Fibroblast of skin of back (primary cell): ENCODE data around the gene RAB7A.
"Not testable (repeated sequence)": the region's sequence is repeated elsewhere in the genome, so short reads cannot be mapped to it uniquely, and the experiment has no call there.

Experiments
- DNase-seq: peaks from one replicate; pipeline ENCODE4 v3.0.0-alpha.2; 2013

Gene RAB7A

DNA sequence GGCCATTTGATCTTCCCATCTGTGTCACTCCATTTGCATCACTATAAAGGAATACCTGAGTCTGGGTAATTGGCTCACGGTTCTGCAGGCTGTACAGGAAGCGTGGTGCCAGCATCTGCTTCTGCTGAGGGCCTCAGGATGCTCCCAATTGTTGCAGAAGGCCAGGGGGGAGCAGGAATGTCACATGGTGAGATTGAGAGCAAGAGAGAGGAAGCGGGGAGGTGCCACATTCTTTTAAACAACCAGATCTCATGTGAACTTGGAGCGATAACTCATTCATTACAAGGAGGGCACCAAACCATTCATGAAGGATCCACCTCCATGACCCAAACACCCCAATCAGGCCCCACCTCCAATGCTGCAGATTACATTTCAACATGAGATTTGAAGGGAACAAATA lies 13.1 kb upstream of the RAB7A start:
- DNase-seq = no peak

DNA sequence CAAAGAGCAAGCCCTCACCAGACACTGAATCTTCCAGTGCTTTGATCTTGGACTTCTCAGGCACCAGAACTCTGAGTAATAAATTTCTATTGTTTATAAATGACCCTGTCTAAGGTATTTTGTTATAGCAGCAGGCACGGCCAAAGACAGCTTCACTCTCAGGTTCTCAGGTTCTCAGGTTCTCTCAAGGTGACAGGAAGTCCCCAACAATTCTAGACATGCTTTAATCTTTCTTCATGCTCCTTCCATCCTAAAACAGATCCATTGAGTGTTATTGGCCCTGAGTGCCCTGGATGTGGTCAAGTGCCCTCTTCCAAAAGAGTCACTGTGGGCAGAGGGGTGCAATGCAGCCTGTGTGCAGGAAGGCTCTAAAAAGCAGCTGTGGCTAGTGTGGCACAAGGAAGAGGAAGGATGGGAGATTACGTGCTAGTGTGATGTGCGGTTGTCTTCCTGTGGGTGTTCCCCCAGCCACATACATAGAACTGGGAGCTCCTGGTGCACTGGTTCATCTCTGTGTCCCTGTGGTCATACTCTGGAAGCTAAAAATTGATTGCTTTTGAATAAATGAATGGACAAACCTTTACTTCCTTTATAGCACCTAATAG lies 11.0 kb upstream of the RAB7A start:
- no peak for DNase-seq

DNA sequence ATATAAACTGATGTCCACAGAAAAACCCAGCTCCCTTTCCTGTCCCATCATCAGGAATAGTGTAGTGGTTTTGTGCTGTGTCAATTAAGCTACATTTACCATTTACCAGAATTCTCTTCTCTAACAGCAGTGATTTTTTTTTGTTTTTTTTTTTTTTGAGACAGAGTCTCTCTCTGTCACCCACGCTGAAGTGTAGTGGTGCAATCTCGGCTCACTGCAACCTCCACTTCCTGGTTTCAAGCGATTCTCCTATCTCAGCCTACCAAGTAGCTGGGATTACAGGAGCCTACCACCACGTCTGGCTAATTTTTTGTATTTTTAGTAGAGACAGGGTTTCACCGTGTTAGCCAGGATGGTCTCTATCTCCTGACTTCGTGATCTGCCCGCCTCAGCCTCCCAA lies 7.1 kb upstream of the RAB7A start:
- DNase-seq = not testable (repeated sequence)

DNA sequence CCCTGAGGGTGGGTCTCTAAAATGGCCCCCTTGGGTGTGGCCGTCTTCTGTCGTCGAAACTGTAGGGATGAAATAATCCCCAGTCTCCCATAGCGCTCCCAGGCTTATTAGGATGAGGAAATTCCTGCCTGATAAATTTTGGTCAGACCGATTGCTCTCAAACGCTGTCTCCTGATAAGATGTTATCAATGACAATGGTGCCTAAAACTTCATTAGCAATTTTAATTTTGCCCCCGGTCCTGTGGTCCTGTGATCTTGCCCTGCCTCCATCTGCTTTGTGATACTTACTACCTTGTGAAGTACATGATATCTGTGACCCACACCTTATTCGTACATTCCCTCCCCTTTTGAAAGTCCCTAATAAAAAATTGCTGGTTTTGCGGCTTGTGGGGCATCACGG lies 5.1 kb upstream of the RAB7A start:
- no peak for DNase-seq

DNA sequence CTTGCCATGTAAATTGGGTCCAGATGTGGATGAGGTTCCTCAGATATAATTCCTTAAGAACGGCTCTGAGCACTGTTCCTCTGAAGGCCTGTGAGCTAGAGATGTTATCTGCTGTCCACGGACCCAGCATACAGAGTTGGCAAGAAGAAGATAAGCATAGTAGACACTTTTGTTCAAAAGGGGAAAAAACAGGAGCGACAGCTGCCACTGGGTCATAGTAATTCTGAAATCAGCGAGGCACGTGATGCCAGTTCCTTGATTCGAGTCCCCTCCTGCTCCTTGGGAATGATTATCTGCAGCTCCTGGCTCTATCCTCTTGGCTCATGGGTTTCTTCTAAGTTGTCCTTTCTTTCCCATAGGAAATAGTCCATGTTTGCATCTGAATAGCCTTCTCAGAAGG lies 2.5 kb upstream of the RAB7A start:
- no peak for DNase-seq

- no peak for DNase-seq
Observed at GRCh38 chr3:128725547-128726022, 398 bp upstream of the RAB7A start.

- DNase-seq = no peak
Observed at GRCh38 chr3:128727059-128727458, 1.1 kb downstream of the RAB7A start.

GRCh38 chr3:128727485-128727884 lies 1.5 kb downstream of the RAB7A start:
- DNase-seq = no peak

- DNase-seq = no peak
Observed at GRCh38 chr3:128727996-128728395, 2.0 kb downstream of the RAB7A start.

DNA sequence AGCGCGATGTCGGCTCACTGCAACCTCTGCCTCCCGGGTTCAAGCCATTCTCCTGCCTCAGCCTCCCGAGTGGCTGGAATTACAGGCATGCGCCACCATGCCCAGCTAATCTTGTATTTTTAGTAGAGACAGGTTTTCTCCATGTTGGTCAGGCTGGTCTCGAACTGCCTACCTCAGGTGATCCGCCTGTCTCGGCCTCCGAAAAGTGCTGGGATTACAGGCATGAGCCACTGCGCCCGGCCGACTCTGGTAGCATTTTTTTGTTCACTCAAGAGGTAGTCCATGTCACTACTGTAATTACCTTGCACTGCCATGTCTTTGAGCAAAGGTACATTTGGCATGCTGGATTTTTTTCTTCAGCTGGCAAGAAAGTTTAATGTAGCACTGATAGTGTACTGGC lies 2.5 kb downstream of the RAB7A start:
- not testable (repeated sequence) for DNase-seq

DNA sequence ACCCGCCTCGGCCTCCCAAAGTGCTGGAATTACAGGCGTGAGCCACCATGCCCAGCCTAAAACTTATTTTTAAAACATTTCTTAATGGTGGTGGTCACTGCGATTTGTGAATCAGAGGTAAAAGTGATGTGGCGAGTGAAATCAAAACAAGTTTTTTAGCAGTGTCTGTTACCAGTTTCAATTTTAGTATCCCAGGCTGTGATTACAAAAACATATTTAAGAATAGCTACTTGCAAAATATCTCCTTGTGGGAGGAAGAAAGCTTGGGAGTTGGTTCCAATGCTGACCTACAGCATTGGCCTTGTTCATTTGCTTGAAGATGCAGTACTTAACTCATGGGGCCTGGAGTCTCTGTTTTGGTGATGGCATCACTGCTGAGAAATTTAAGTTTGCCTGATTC lies 4.5 kb downstream of the RAB7A start:
- DNase-seq = no peak

DNA sequence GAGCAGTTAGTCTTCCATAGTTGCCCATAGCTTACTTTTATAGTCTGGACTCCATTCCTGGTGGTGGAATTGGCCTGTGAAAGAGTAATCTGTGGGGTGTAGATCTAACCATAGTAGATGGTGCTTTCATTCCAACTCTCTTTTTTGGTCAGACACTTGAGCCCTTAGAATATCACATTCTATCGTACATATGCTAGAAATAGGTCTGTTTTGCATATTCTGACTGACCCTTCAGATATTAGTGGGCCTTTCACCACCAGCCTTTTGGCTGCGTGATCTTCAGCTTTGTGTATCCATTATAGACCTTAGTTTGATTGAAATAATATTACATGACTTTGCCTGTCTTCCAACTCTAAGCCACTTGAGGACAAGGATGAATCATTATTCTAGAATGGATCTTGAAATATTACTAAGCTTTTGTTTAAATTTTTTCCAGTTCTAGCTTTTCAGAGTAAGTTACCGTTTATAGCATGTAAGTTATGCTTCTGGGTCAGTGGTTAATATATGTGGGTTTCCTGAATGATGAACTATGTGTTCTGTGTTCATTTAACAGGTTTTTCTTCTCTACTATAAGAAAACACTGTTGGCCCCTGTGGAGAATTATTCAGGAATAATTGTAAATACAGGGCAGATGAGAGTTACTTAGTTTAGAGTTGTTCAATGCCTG lies 8.7 kb downstream of the RAB7A start:
- DNase-seq = no peak

DNA sequence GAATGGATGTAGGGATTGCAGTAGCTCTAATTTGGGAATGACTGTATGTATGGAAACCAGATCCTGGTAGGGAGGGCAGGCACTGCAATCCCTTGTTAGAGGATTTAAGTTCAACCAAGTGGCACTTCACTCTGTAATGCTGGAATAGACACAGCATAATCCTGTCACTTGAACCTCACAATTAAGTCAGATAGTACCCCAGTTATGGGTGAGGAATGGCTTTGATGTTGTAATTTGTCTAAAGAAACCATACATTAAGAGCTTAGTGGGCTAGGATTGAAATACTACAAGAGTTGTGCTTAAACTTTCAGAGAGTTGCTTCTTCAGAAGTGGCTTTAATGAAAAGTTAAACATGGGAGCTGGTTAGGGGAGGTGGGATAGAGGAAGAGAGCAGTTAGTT lies 9.3 kb downstream of the RAB7A start:
- DNase-seq = no peak

GRCh38 chr3:128735884-128736283 lies 9.9 kb downstream of the RAB7A start:
- DNase-seq = no peak

DNA sequence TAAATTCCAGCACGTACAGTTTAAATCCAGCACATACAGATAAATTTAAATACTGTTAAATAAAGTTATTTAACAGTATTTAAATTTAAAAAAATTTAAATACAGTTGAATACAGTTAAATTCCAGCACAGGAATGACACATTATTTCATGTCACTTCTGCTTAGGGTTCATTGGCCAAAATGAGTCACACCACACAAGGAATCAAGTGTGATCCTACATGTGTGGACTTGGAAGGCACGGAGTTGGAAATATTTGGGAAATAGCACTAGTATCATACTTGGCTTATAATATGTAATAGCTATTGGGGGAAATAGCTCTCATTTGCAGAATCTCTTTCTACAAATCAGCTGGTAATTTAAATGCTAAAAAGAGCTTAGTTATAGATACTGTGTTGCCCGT lies 10.6 kb downstream of the RAB7A start:
- DNase-seq = peak; percentile 41

- DNase-seq = no peak
Observed at GRCh38 chr3:128740621-128741020, 14.6 kb downstream of the RAB7A start.

- no peak for DNase-seq
Observed at GRCh38 chr3:128742821-128743594, 17.0 kb downstream of the RAB7A start.

DNA sequence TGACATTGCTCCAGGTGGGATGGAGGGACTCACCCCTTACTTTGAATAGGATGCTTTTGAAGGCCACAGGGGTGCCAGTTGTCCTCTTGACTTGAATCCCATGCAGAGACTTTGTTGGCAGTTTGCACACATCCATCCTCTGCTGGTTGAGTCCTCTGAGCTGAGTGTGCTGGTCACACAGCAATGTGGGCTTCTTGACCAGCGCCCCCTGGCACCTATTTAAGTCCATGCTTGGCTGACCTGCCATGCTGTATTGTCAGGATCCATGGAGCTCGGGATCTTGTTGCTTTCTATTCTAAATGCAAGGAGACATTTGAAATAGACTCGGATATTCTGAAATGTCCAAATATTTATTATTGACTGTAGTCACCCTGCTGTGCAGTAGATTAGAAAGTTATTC lies 19.8 kb downstream of the RAB7A start:
- DNase-seq = no peak

DNA sequence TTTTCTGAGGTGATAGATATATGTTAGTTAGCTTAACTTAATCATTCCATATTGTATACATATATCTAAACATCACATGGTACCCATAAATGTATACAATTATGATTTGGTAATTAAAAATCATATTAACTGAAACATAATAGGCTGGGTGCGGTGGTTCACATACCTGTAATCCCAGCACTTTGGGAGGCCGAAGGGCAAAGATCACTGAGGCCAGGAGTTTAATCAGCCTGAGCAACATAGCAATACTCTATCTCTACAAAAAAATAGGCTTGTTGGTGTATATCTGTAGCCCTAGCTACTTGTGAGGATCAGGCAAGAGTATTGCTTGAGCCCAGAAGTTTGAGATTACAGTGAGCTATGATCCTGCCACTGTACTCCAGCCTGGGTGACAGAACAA lies 20.9 kb downstream of the RAB7A start:
- no peak for DNase-seq

- DNase-seq = no peak
Observed at GRCh38 chr3:128748557-128748956, 22.6 kb downstream of the RAB7A start.

DNA sequence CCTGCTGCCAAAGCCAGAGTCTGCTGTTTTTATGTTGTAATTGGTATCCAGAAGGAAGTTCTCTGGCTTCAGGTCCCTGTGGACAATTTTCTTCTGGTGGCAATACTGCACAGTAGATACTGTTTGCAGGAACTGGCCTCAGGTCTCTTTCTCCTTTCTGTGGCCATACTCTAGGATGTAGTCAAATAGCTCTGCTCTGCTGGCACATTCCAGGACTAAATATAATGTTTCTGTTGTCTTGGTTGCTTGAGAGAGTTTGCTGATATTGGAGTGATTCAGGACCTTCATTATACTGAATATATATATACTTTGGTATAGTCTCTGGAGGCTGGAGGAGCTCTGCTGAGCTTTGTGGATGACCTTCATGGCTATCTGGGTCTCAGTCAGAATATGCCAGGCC lies 23.1 kb downstream of the RAB7A start:
- DNase-seq = peak; percentile 14

- DNase-seq = not testable (repeated sequence)
Observed at GRCh38 chr3:128749561-128749960, 23.6 kb downstream of the RAB7A start.

DNA sequence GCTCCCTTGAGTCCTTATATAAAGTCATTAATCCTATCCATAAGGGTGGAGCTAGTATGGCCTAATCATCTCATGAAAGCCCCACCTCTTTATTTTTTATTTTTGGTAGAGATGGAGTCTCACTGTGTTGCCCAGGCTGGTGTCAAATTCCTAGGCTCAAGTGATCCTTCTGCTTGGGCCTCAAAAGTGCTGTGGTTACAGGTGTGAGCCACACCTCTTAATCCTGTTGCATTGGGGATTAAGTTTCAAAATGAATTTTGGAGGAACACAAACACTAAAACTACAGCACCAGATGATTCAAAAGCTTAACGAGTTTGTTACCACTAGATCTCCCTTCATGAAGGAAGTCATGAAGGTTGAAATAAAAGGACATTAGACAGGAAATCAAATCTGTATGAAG lies 27.7 kb downstream of the RAB7A start:
- no peak for DNase-seq

- DNase-seq = no peak
Observed at GRCh38 chr3:128760042-128760441, 34.1 kb downstream of the RAB7A start.
